H1 (cell line): Measurements from ENCODE around the gene QSOX1. TPM values are rescaled to one million over a fixed set of nuclear protein-coding genes. Genes with fewer than 3 reads are reported as not detected.

Source experiments
- CTCF ChIA-PET: fragments of 300-600 bp; sonication (Branson Sonifier 250); formaldehyde crosslinking; loops from one replicate; lab custom pipeline; 2021; ENCODE audit not compliant: partially characterized antibody; lab: Charles Lee
- POLR2A ChIA-PET: fragments of 300-600 bp; sonication (Branson Sonifier 250); formaldehyde crosslinking; loops from one replicate; lab custom pipeline; 2021; ENCODE audit warnings: inconsistent platforms; ENCODE audit not compliant: partially characterized antibody; lab: Charles Lee
- DNase-seq, 2 experiments: peaks; one replicate each; pipeline versions ENCODE4 v3.0.0 to v3.0.0-alpha.2; 2010 to 2022; ENCODE audit warnings: low spot score in 2 of 2, low read depth in 1 of 2, mixed read lengths in 1 of 2
- FAIRE-seq: peaks from 2 replicates; lab custom pipeline; 2011; peaks lifted over from hg19 to GRCh38; lab: Jason Lieb, UNC
- H2AFZ ChIP-seq: 2 replicates; pipeline ENCODE4 v1.8.1; 2012; ENCODE audit warnings: low read length, inconsistent platforms
- H2AK5ac ChIP-seq: 2 replicates; pipeline ENCODE4 v1.6.1; 2013; ENCODE audit warnings: low read depth, low read length
- H2BK120ac ChIP-seq: replicated peaks from 2 replicates; pipeline ENCODE3; 2013; ENCODE audit warnings: low read depth, low read length, inconsistent platforms
- H2BK12ac ChIP-seq: 2 replicates; pipeline ENCODE4 v1.6.1; 2013; ENCODE audit warnings: low read depth, low read length
- H2BK15ac ChIP-seq: 2 replicates; pipeline ENCODE4 v1.6.1; 2013; ENCODE audit warnings: low read length
- H2BK20ac ChIP-seq: 2 replicates; pipeline ENCODE4 v1.6.1; 2013; ENCODE audit warnings: low read length
- H2BK5ac ChIP-seq: 2 replicates; pipeline ENCODE4 v1.6.1; 2013; ENCODE audit warnings: low read depth, low read length
- H3K14ac ChIP-seq: 2 replicates; pipeline ENCODE4 v1.6.1; 2013; ENCODE audit warnings: inconsistent platforms; ENCODE audit not compliant: insufficient read length
- H3K18ac ChIP-seq: 2 replicates; pipeline ENCODE4 v1.6.1; 2013; ENCODE audit warnings: low read length; ENCODE audit errors: extremely low read depth
- H3K23ac ChIP-seq: 2 replicates; pipeline ENCODE4 v1.6.1; 2013; ENCODE audit warnings: inconsistent platforms; ENCODE audit not compliant: insufficient read length
- H3K23me2 ChIP-seq: 2 replicates; pipeline ENCODE4 v1.6.1; 2013; ENCODE audit warnings: low read depth, low read length
- H3K27ac ChIP-seq: 2 replicates; pipeline ENCODE4 v1.6.1; 2011; ENCODE audit warnings: low read depth, low read length, inconsistent platforms
- H3K27me3 ChIP-seq, 4 experiments: replicated peaks in 1 of 4; 1 replicate in 1 of 4; 2 replicates in 3 of 4; pipeline versions ENCODE4 v1.6.1 to v1.8.1; 2011 to 2013; ENCODE audit warnings: low read length in 3 of 4, mild to moderate bottlenecking in 3 of 4, inconsistent platforms in 2 of 4, mixed read lengths in 2 of 4, moderate library complexity in 1 of 4; ENCODE audit not compliant: control insufficient read depth in 3 of 4, insufficient read depth in 3 of 4; ENCODE audit errors: extremely low read depth in 1 of 4
- H3K36me3 ChIP-seq, 4 experiments: 2 replicates each; pipeline versions ENCODE4 v1.6.1 to v1.8.1; 2011 to 2013; ENCODE audit warnings: mild to moderate bottlenecking in 4 of 4, low read length in 3 of 4, moderate library complexity in 2 of 4, control low read depth in 1 of 4, inconsistent platforms in 1 of 4; ENCODE audit not compliant: insufficient read depth in 4 of 4, control insufficient read depth in 2 of 4
- H3K4ac ChIP-seq: replicated peaks from 2 replicates; pipeline ENCODE3; 2013; ENCODE audit warnings: low read length, low read depth, mixed read lengths, inconsistent platforms; ENCODE audit not compliant: insufficient read length
- H3K4me1 ChIP-seq, 4 experiments: replicated peaks in 1 of 4; 1 replicate in 1 of 4; 2 replicates in 3 of 4; pipeline versions ENCODE4 v1.6.1 to v1.8.1; 2011 to 2013; ENCODE audit warnings: low read length in 3 of 4, inconsistent platforms in 2 of 4, mixed read lengths in 1 of 4; ENCODE audit not compliant: insufficient read depth in 4 of 4, control insufficient read depth in 3 of 4
- H3K4me2 ChIP-seq, 2 experiments: 2 replicates each; pipeline versions ENCODE4 v1.6.1 to v1.8.1; 2011 to 2013; ENCODE audit warnings: low read depth in 2 of 2, low read length in 2 of 2, control low read depth in 1 of 2, inconsistent platforms in 1 of 2, mild to moderate bottlenecking in 1 of 2; ENCODE audit not compliant: insufficient read depth in 1 of 2
- H3K4me3 ChIP-seq, 4 experiments: fragments of 200-600, 300-600 bp in 1 of 4; sonication (generic), shearing (Covaris generic), sonication (Bioruptor Twin) in 1 of 4; 2 replicates each; pipeline versions ENCODE4 v1.5.1 to v1.8.1; 2011 to 2016; ENCODE audit warnings: low read length in 4 of 4, low read depth in 3 of 4, control low read depth in 2 of 4, inconsistent platforms in 2 of 4, mild to moderate bottlenecking in 2 of 4, mixed read lengths in 1 of 4, moderate library complexity in 1 of 4; ENCODE audit not compliant: insufficient read depth in 2 of 4; ENCODE audit errors: extremely low read depth in 1 of 4
- H3K56ac ChIP-seq: replicated peaks from 2 replicates; pipeline ENCODE3; 2013; ENCODE audit warnings: low read depth, mild to moderate bottlenecking, mixed read lengths, low read length, inconsistent platforms; ENCODE audit not compliant: insufficient read length
- H3K79me1 ChIP-seq: 2 replicates; pipeline ENCODE4 v1.6.1; 2013; ENCODE audit warnings: low read depth, low read length, control low read depth
- H3K79me2 ChIP-seq, 2 experiments: 2 replicates each; pipeline versions ENCODE4 v1.6.1 to v1.8.1; 2012 to 2013; ENCODE audit warnings: low read length in 2 of 2, mild to moderate bottlenecking in 2 of 2, inconsistent platforms in 1 of 2; ENCODE audit not compliant: insufficient read depth in 2 of 2, control insufficient read depth in 1 of 2
- H3K9ac ChIP-seq, 4 experiments: replicated peaks in 1 of 4; 1 replicate in 1 of 4; 2 replicates in 3 of 4; pipeline versions ENCODE4 v1.6.1 to v1.8.1; 2011 to 2013; ENCODE audit warnings: low read depth in 3 of 4, low read length in 3 of 4, control low read depth in 2 of 4, mild to moderate bottlenecking in 2 of 4, moderate library complexity in 2 of 4, inconsistent platforms in 1 of 4; ENCODE audit errors: extremely low read depth in 1 of 4
- H3K9me3 ChIP-seq, 2 experiments: 2 replicates each; pipeline versions ENCODE4 v1.6.1 to v1.8.1; 2012 to 2013; ENCODE audit warnings: mild to moderate bottlenecking in 2 of 2, moderate library complexity in 2 of 2, control low read depth in 1 of 2, inconsistent platforms in 1 of 2, low read depth in 1 of 2, low read length in 1 of 2, mixed read lengths in 1 of 2; ENCODE audit not compliant: insufficient read depth in 2 of 2
- H4K20me1 ChIP-seq, 2 experiments: replicated peaks in 1 of 2; 2 replicates each; pipeline versions ENCODE3 to v1.8.1; 2011 to 2013; ENCODE audit warnings: inconsistent platforms in 2 of 2, low read length in 2 of 2, mild to moderate bottlenecking in 1 of 2; ENCODE audit not compliant: insufficient read depth in 2 of 2, control insufficient read depth in 1 of 2
- H4K5ac ChIP-seq: 2 replicates; pipeline ENCODE4 v1.6.1; 2013; ENCODE audit warnings: low read length, low read depth, mixed read lengths, inconsistent platforms; ENCODE audit not compliant: insufficient read length
- H4K8ac ChIP-seq: 2 replicates; pipeline ENCODE4 v1.8.0; 2013; ENCODE audit warnings: mild to moderate bottlenecking, moderate library complexity, low read length, inconsistent platforms; ENCODE audit not compliant: insufficient read depth; ENCODE audit errors: extremely low read depth
- H4K91ac ChIP-seq: replicated peaks from 2 replicates; pipeline ENCODE3; 2013; ENCODE audit warnings: low read length, mixed read lengths, inconsistent platforms; ENCODE audit not compliant: insufficient read length
- CHD1 ChIP-seq: IDR thresholded peaks from 2 replicates; pipeline ENCODE4 v1.6.1; 2012; ENCODE audit warnings: low read depth, low read length, improper control_type of control experiment
- CHD2 ChIP-seq: IDR thresholded peaks from 2 replicates; pipeline ENCODE4 v1.6.1; 2012; ENCODE audit warnings: low read length, improper control_type of control experiment
- E2F6 ChIP-seq: IDR thresholded peaks from 2 replicates; pipeline ENCODE4 v1.6.1; 2012; ENCODE audit warnings: inconsistent platforms
- EP300 ChIP-seq, 2 experiments: IDR thresholded peaks; 1 replicate in 1 of 2; 2 replicates in 1 of 2; pipeline ENCODE4 v1.6.1; 2011 to 2012; ENCODE audit warnings: low read depth in 2 of 2, low read length in 2 of 2, mild to moderate bottlenecking in 2 of 2, borderline replicate concordance in 1 of 2, inconsistent platforms in 1 of 2, moderate library complexity in 1 of 2
- FOSL1 ChIP-seq: IDR thresholded peaks from 2 replicates; pipeline ENCODE4 v1.6.1; 2011; ENCODE audit warnings: mild to moderate bottlenecking, low read depth, low read length, moderate library complexity; ENCODE audit not compliant: insufficient read depth
- HDAC2 ChIP-seq, 2 experiments: fragments of 300-600 bp in 1 of 2; sonication (generic) in 1 of 2; IDR thresholded peaks; 2 replicates each; pipeline ENCODE4 v1.6.1; 2011 to 2012; ENCODE audit warnings: low read depth in 2 of 2, low read length in 2 of 2, mild to moderate bottlenecking in 2 of 2, moderate library complexity in 2 of 2, borderline replicate concordance in 1 of 2, inconsistent platforms in 1 of 2
- POLR2A ChIP-seq, 2 experiments: IDR thresholded peaks; 1 replicate in 1 of 2; 2 replicates in 1 of 2; pipeline ENCODE4 v1.6.1; 2011; ENCODE audit warnings: low read depth in 2 of 2, low read length in 2 of 2, mild to moderate bottlenecking in 2 of 2; ENCODE audit errors: control extremely low read depth in 1 of 2
- RBBP5 ChIP-seq: IDR thresholded peaks from 2 replicates; pipeline ENCODE4 v1.7.1; 2012; ENCODE audit warnings: low read depth, mild to moderate bottlenecking, inconsistent platforms, low read length, moderate library complexity, borderline replicate concordance
- RFX5 ChIP-seq: IDR thresholded peaks from 2 replicates; pipeline ENCODE4 v1.6.1; 2011; ENCODE audit warnings: low read depth, low read length, improper control_type of control experiment, borderline replicate concordance
- SIX5 ChIP-seq: IDR thresholded peaks from 2 replicates; pipeline ENCODE4 v1.6.1; 2011; ENCODE audit warnings: mild to moderate bottlenecking, low read depth, low read length
- SP2 ChIP-seq: IDR thresholded peaks from 2 replicates; pipeline ENCODE4 v1.6.1; 2012; ENCODE audit warnings: mild to moderate bottlenecking, low read length, inconsistent platforms
- SP4 ChIP-seq: IDR thresholded peaks from 2 replicates; pipeline ENCODE4 v1.6.1; 2012; ENCODE audit warnings: low read length, inconsistent platforms
- WGBS, 2 experiments: shearing (Covaris generic) in 1 of 2; methylation state at CpG; one replicate each; pipeline versions ENCODE4 v1.1.6 to v1.1.7; 2013 to 2015; ENCODE audit warnings: low lambda C conversion rate in 2 of 2, mixed read lengths in 2 of 2, inconsistent platforms in 1 of 2, low coverage in 1 of 2, missing lambda C conversion rate in 1 of 2; ENCODE audit not compliant: insufficient replicate concordance in 2 of 2, insufficient coverage in 1 of 2, insufficient read length in 1 of 2; ENCODE audit errors: extremely low coverage in 1 of 2, missing lambda C conversion rate in 1 of 2; 5-methylcytosine and 5-hydroxymethylcytosine counted together
- polyA plus RNA-seq, 7 experiments: library from polyadenylated mRNA; depleted of rRNA in 3 of 7; stranded (reverse) in 5 of 7; unstranded in 2 of 7; fragments of >200 nt in 5 of 7; fragments of 200-250 nt in 2 of 7; gene quantifications; 1 replicate in 5 of 7; 2 replicates in 1 of 7; 4 replicates in 1 of 7; pipeline versions ENCODE4 v1.2.1 to v1.2.3, GENCODE V29; 2011 to 2013; ENCODE audit warnings: missing spikeins in 2 of 7, mixed read lengths in 2 of 7
- total RNA-seq: library from RNA; stranded (reverse); fragmentation: NEBNext Ultra II Directional; extraction: Animal tissue kit (Norgen Biotek cat#: 25700); gene quantifications from 2 replicates; pipeline ENCODE4 v1.2.1, GENCODE V29; 2021

Gene QSOX1
- total and polyA plus RNA-seq, 2 of the 8 experiments (the other 6 are each of a cell fraction or from before 2014, with no cell fraction given) = 97.7 to 123 TPM

GRCh38 chr1:180204231-180204630 lies 49.6 kb downstream of the QSOX1 start:
- no peak overlapping the region for H3K4ac ChIP-seq
- no peak overlapping the region for H2BK20ac ChIP-seq
- no peak overlapping the region for H2BK15ac ChIP-seq
- no peak overlapping the region for H3K56ac ChIP-seq
- no peak overlapping the region for H3K18ac ChIP-seq
- H3K27me3 ChIP-seq = no peaks in the 10 kb centered on the region
- no peak overlapping the region for H2BK12ac ChIP-seq
- H2BK120ac ChIP-seq = no peak overlapping the region
- 88% methylated on average over 6 of the region's 6 CpGs; no CpG with 5 or more reads in 1 of the 2 experiments for WGBS, 2 experiments
- no peaks in the 10 kb centered on the region for H3K9me3 ChIP-seq
- no peak overlapping the region for H3K4me3 ChIP-seq
- H3K4me1 ChIP-seq = no peaks in the 10 kb centered on the region
- H3K79me1 ChIP-seq = no peaks in the 10 kb centered on the region
- no peak overlapping the region for H3K9ac ChIP-seq
- H2BK5ac ChIP-seq = no peak overlapping the region
- H4K8ac ChIP-seq = no peak overlapping the region
- DNase-seq (no peak), FAIRE-seq (no peak)
- ChIA-PET CTCF (interaction anchor here (1.1 to 14.4 kb wide), 4 partner anchors 16 to 46 kb away, joined by 4 to 160 read pairs (median 62); no protein-coding TSS in a partner anchor), POLR2A (no interaction called here)
- H3K23me2 ChIP-seq = no peaks in the 10 kb centered on the region
- TF ChIP-seq FOSL1 = no peak
- no peak for TF ChIP-seq SIX5
- no peak for TF ChIP-seq EP300 (IDR thresholded peaks at IDR 0.05; ENCODE audit: borderline replicate concordance in 1 of 2, low read depth in 2 of 2, low read length in 2 of 2)
- TF ChIP-seq POLR2A (IDR thresholded peaks at IDR 0.05; ENCODE audit: control extremely low read depth in 1 of 2, low read depth in 2 of 2, low read length in 2 of 2) = no peak
- no peak for TF ChIP-seq E2F6
- TF ChIP-seq SP4 = no peak
- TF ChIP-seq SP2 = no peak
- no peak for TF ChIP-seq RFX5
- TF ChIP-seq CHD1 = no peak
- no peak for TF ChIP-seq RBBP5
- no peak for TF ChIP-seq HDAC2 (IDR thresholded peaks at IDR 0.05; ENCODE audit: borderline replicate concordance in 1 of 2, low read depth in 2 of 2, low read length in 2 of 2)
- TF ChIP-seq CHD2 = no peak
- no peak overlapping the region for H3K23ac ChIP-seq
- H3K27ac ChIP-seq = no peak overlapping the region
- H3K79me2 ChIP-seq = no peaks in the 10 kb centered on the region
- no peak overlapping the region for H3K14ac ChIP-seq
- no peak overlapping the region for H2AK5ac ChIP-seq
- H4K91ac ChIP-seq = no peak overlapping the region
- H2AFZ ChIP-seq = no peak overlapping the region
- H3K36me3 ChIP-seq = no peaks in the 10 kb centered on the region
- H3K4me2 ChIP-seq = no peak overlapping the region
- H4K5ac ChIP-seq = no peak overlapping the region
- peaks cover 0 to 2% of the 10 kb centered on the region in 2 experiments for H4K20me1 ChIP-seq
